Mucosa of descending colon (tissue), 3 donors: ENCODE data around the gene ONECUT2. TPM values are rescaled to one million over a fixed set of nuclear protein-coding genes. Genes with fewer than 3 reads are reported as not detected.

Experiments
- ATAC-seq: fragments of 200-7000 bp; cut with Tn5 transposase; one replicate; pipeline ENCODE4 v1.9.1; 2020; ENCODE audit warnings: mild to moderate bottlenecking, moderate library complexity
- DNase-seq, 3 donors: peaks; one replicate each; pipeline ENCODE4 v3.0.0-alpha.2; 2020
- H3K36me3 ChIP-seq: fragments of 200-600 bp; one replicate; pipeline ENCODE4 v1.8.0; 2021; ENCODE audit warnings: low read depth, mild to moderate bottlenecking
- H3K4me1 ChIP-seq: fragments of 200-600 bp; one replicate; pipeline ENCODE4 v1.8.0; 2021; ENCODE audit warnings: low read depth, mild to moderate bottlenecking
- H3K4me3 ChIP-seq: fragments of 200-600 bp; one replicate; pipeline ENCODE4 v1.8.0; 2021; ENCODE audit warnings: mild to moderate bottlenecking
- H3K9me3 ChIP-seq: fragments of 200-600 bp; one replicate; pipeline ENCODE4 v1.8.0; 2021; ENCODE audit warnings: mild to moderate bottlenecking
- CTCF ChIP-seq: fragments of 200-600 bp; IDR thresholded peaks from one replicate; pipeline ENCODE4 v1.8.0; 2022; ENCODE audit warnings: antibody characterized with exemption, mild to moderate bottlenecking
- intact Hi-C, 2 donors: fragments of 100-400 bp; cut with DNase I in 1 of 2; cut with micrococcal nuclease in 1 of 2; formaldehyde crosslinking; loops; one replicate each; pipeline versions ENCODE4 v1.11.0 to v1.11.1; 2022; cut with DNase I, micrococcal nuclease
- total RNA-seq, 3 donors: library from RNA; stranded (reverse); fragmentation: NEBNext Ultra II Directional in 2 of 3; extraction: Animal tissue kit (Norgen Biotek cat#: 25700) in 2 of 3; gene quantifications; one replicate each; pipeline versions ENCODE4 v1.2.1 to v1.2.4, GENCODE V29; 2021 to 2023
- donor health status: DM: no; HTN: no; CAD: no; lungs with moderate emphysema.
- donor health status: DM: no; HTN: no; CAD: no.
- donor health status: DM: no; HTN: yes; CAD: no.

ONECUT2 gene
- total RNA-seq, 3 donors from 2014 or later: 0.06 to 0.87 (median 0.14) TPM

- Histone ChIP-seq H3K4me3 (no peak overlapping the region), H3K36me3 (no peaks in the 10 kb centered on the region), H3K4me1 (no peaks in the 10 kb centered on the region), H3K9me3 (no peaks in the 10 kb centered on the region)
- DNase-seq: no peak
- ATAC-seq: no peak
- intact Hi-C loops: no loop called here
- TF ChIP-seq CTCF: no peak
Measured at GRCh38 chr18:57527556-57528229, 92.5 kb downstream of the ONECUT2 start.

- intact Hi-C loops: no loop called here
Measured at GRCh38 chr18:57529151-57529550, 94.0 kb downstream of the ONECUT2 start.

GRCh38 chr18:57533006-57533867 is 98.1 kb downstream of the ONECUT2 start:
- no peak overlapping the region for H3K4me3 ChIP-seq
- no peaks in the 10 kb centered on the region for H3K4me1 ChIP-seq
- H3K9me3 ChIP-seq: no peaks in the 10 kb centered on the region
- DNase-seq: no peak
- TF ChIP-seq CTCF: no peak
- intact Hi-C loops: no loop called here
- H3K36me3 ChIP-seq: no peaks in the 10 kb centered on the region
- no peak for ATAC-seq

More at GRCh38 chr18:57529151-57529550, 94.0 kb downstream of the ONECUT2 start:
- ATAC-seq (no peak), DNase-seq (no peak)
- Histone ChIP-seq H3K9me3 (no peaks in the 10 kb centered on the region), H3K4me1 (no peaks in the 10 kb centered on the region), H3K36me3 (no peaks in the 10 kb centered on the region), H3K4me3 (no peak overlapping the region)
- no peak for TF ChIP-seq CTCF

- ATAC-seq (no peak), DNase-seq (no peak)
- intact Hi-C loops: no loop called here
- no peak for TF ChIP-seq CTCF
- Histone ChIP-seq H3K9me3 (no peaks in the 10 kb centered on the region), H3K4me1 (no peaks in the 10 kb centered on the region), H3K36me3 (no peaks in the 10 kb centered on the region), H3K4me3 (no peak overlapping the region)
Measured at GRCh38 chr18:57533868-57534510, 98.8 kb downstream of the ONECUT2 start.

- ATAC-seq (no peak), DNase-seq (no peak)
- Histone ChIP-seq H3K36me3 (no peaks in the 10 kb centered on the region), H3K4me1 (no peaks in the 10 kb centered on the region), H3K9me3 (no peaks in the 10 kb centered on the region), H3K4me3 (no peak overlapping the region)
- intact Hi-C loops: no loop called here
- TF ChIP-seq CTCF: no peak
Measured at GRCh38 chr18:57534511-57534909, 99.3 kb downstream of the ONECUT2 start.
